Measurements from ENCODE around the gene NANOS3. TPM values are rescaled to one million over a fixed set of nuclear protein-coding genes. Genes with fewer than 3 reads are reported as not detected.
A peak's percentile ranks its signal among the peaks of the same experiment; 100 is the strongest.

NANOS3 gene
- total and polyA plus RNA-seq, 9 of the 15 experiments (the other 6 are each of a cell fraction or from before 2014, with no cell fraction given): not detected

- Histone ChIP-seq H3K4me2 (ENCODE audit: insufficient read depth, low read length) (no peak overlapping the region), H3K27ac (ENCODE audit: extremely low read depth, low read depth, low read length) (no peak overlapping the region), H3K4me3 (no peak overlapping the region), H3K36me3 (ENCODE audit: control insufficient read depth, insufficient read depth, low read length) (peaks cover 9% of the 10 kb centered on the region; the same call in 1 of the 3 replicates), H3K79me2 (ENCODE audit: control insufficient read depth, insufficient read depth, low read length) (no peaks in the 10 kb centered on the region), H3K9me1 (ENCODE audit: control insufficient read depth, insufficient read depth, low read length) (no peaks in the 10 kb centered on the region), H3K9me3 (replicated peaks; ENCODE audit: control insufficient read depth, insufficient read depth, low read depth, low read length) (no peaks in the 10 kb centered on the region), H3K27me3 (ENCODE audit: control insufficient read depth in 2 of 2, insufficient read depth in 2 of 2, low read length in 2 of 2) (no peaks in the 10 kb centered on the region), H4K20me1 (replicated peaks; ENCODE audit: control insufficient read depth, insufficient read depth, low read length) (no peaks in the 10 kb centered on the region), H3K9ac (ENCODE audit: insufficient read depth in 1 of 2, low read depth in 2 of 2, low read length in 2 of 2) (peak overlapping the region in 1 of 2 experiments; percentile 10; a peak in 2 of 4 replicates), H2AFZ (ENCODE audit: low read depth, low read length) (no peak overlapping the region), H3K4me1 (replicated peaks in 1 of 2; ENCODE audit: control insufficient read depth in 2 of 2, insufficient read depth in 2 of 2, low read length in 2 of 2) (peaks cover 14 to 44% of the 10 kb centered on the region in 2 experiments; a peak in 4 of 5 replicates)
- in situ Hi-C loops (cut with MboI) (no loop called here), intact Hi-C loops (cut with micrococcal nuclease) (no loop called here)
- CTCF ChIA-PET (ENCODE audit: low intra/inter-chr PET ratio): no interaction called here
- FAIRE-seq (no peak), DNase-seq (ENCODE audit: extremely low read depth in 1 of 4, low spot score in 3 of 4) (no peak), ATAC-seq (no peak)
- WGBS (ENCODE audit: insufficient coverage, low coverage, missing lambda C conversion rate): 90% methylated on average over 36 of the region's 47 CpGs
- POLR2A ChIA-PET: interaction anchor here (0.6 to 1.7 kb wide), 4 partner anchors 9 to 29 kb away, joined by 3 to 5 read pairs (median 4); no protein-coding TSS in a partner anchor
- no TSS peak for BruUV-seq (replicated peaks)
- no peak for TF ChIP-seq TFAM (CRISPR knock-in tag; conservative IDR thresholded peaks at IDR 0.05)
- no peak for TF ChIP-seq SMAD3 (CRISPR knock-in tag; conservative IDR thresholded peaks at IDR 0.05)
- TF ChIP-seq ATF1 (CRISPR knock-in tag; IDR thresholded peaks at IDR 0.05): no peak
- no peak for TF ChIP-seq ATF1 (tag; IDR thresholded peaks at IDR 0.05)
- no peak for TF ChIP-seq MAX (CRISPR knock-in tag; IDR thresholded peaks at IDR 0.05)
- TF ChIP-seq JUN (IDR thresholded peaks at IDR 0.05; ENCODE audit: borderline replicate concordance, low read depth, low read length): no peak
- TF ChIP-seq JUN (CRISPR knock-in tag; IDR thresholded peaks at IDR 0.05; ENCODE audit: borderline replicate concordance): no peak
- 0 out of 2 replicates have a peak, but pooled peaks have one; percentile 24 for TF ChIP-seq RBFOX2 (IDR thresholded peaks at IDR 0.05; ENCODE audit: low read depth, low read length)
- TF ChIP-seq CEBPZ (IDR thresholded peaks at IDR 0.05; ENCODE audit: borderline replicate concordance, low read depth, low read length): no peak
- no peak for TF ChIP-seq HMBOX1 (IDR thresholded peaks at IDR 0.05)
- TF ChIP-seq, protein P1, sequence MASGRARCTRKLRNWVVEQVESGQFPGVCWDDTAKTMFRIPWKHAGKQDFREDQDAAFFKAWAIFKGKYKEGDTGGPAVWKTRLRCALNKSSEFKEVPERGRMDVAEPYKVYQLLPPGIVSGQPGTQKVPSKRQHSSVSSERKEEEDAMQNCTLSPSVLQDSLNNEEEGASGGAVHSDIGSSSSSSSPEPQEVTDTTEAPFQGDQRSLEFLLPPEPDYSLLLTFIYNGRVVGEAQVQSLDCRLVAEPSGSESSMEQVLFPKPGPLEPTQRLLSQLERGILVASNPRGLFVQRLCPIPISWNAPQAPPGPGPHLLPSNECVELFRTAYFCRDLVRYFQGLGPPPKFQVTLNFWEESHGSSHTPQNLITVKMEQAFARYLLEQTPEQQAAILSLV (tag; IDR thresholded peaks at IDR 0.05): no peak
- no peak for TF ChIP-seq EWSR1 (IDR thresholded peaks at IDR 0.05; ENCODE audit: borderline replicate concordance, low read depth, partially characterized antibody)
- TF ChIP-seq ZNF77 (CRISPR knock-in tag; IDR thresholded peaks at IDR 0.05): no peak
- TF ChIP-seq, protein P2, sequence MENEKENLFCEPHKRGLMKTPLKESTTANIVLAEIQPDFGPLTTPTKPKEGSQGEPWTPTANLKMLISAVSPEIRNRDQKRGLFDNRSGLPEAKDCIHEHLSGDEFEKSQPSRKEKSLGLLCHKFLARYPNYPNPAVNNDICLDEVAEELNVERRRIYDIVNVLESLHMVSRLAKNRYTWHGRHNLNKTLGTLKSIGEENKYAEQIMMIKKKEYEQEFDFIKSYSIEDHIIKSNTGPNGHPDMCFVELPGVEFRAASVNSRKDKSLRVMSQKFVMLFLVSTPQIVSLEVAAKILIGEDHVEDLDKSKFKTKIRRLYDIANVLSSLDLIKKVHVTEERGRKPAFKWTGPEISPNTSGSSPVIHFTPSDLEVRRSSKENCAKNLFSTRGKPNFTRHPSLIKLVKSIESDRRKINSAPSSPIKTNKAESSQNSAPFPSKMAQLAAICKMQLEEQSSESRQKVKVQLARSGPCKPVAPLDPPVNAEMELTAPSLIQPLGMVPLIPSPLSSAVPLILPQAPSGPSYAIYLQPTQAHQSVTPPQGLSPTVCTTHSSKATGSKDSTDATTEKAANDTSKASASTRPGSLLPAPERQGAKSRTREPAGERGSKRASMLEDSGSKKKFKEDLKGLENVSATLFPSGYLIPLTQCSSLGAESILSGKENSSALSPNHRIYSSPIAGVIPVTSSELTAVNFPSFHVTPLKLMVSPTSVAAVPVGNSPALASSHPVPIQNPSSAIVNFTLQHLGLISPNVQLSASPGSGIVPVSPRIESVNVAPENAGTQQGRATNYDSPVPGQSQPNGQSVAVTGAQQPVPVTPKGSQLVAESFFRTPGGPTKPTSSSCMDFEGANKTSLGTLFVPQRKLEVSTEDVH (IDR thresholded peaks at IDR 0.05; ENCODE audit: low read depth, partially characterized antibody): no peak
These were observed 46.7 kb upstream of the NANOS3 start for GRCh38 chr19:13830114-13830740.
